ENCODE measurements around the gene CLDN25. TPM values are rescaled to one million over a fixed set of nuclear protein-coding genes. Genes with fewer than 3 reads are reported as not detected.

Gene CLDN25
- total RNA-seq, 1 experiment from 2014 or later: not detected

DNA sequence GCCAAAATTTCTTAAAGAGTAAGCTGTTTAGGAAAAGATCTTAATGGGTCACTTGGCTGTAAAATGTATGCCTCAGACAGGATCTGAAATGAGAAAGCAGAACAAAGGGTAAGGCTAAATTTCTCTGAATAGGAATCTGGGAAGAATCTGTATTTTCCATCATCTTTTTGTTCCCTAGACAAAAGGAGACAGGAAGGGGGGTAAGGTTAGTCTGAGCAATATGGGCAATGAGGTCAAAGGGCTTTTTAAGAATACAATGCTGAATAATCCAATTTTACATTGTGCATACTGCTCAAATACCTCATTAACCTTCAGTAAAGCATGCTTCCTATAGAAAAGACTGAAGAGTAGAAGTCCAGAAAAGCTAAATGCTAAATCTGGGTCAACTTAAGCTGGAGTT is 34.6 kb downstream of the CLDN25 start:
- H3K27ac ChIP-seq (ENCODE audit: low read length): no peak overlapping the region
- peaks cover 5% of the 10 kb centered on the region; the same call in 1 of the 2 replicates for H3K36me3 ChIP-seq (ENCODE audit: control insufficient read depth, insufficient read depth, low read length)
- ChIA-PET CTCF (no interaction called here), POLR2A (interaction anchor here (0.6 kb wide), 1 partner anchor 139 kb away, joined by 4 read pairs; no protein-coding TSS in a partner anchor)
- no peak overlapping the region for H3K4me3 ChIP-seq (ENCODE audit: low read depth in 2 of 2, low read length in 2 of 2)
- H3K9me3 ChIP-seq (ENCODE audit: control insufficient read depth, insufficient read depth, low read depth, low read length): no peaks in the 10 kb centered on the region
- H3K4me1 ChIP-seq (ENCODE audit: control insufficient read depth, insufficient read depth, low read length): no peaks in the 10 kb centered on the region
- no peak for DNase-seq (ENCODE audit: low read depth, low spot score)
- H3K27me3 ChIP-seq (ENCODE audit: control insufficient read depth, insufficient read depth, low read length): no peaks in the 10 kb centered on the region
- TF ChIP-seq, protein P1, sequence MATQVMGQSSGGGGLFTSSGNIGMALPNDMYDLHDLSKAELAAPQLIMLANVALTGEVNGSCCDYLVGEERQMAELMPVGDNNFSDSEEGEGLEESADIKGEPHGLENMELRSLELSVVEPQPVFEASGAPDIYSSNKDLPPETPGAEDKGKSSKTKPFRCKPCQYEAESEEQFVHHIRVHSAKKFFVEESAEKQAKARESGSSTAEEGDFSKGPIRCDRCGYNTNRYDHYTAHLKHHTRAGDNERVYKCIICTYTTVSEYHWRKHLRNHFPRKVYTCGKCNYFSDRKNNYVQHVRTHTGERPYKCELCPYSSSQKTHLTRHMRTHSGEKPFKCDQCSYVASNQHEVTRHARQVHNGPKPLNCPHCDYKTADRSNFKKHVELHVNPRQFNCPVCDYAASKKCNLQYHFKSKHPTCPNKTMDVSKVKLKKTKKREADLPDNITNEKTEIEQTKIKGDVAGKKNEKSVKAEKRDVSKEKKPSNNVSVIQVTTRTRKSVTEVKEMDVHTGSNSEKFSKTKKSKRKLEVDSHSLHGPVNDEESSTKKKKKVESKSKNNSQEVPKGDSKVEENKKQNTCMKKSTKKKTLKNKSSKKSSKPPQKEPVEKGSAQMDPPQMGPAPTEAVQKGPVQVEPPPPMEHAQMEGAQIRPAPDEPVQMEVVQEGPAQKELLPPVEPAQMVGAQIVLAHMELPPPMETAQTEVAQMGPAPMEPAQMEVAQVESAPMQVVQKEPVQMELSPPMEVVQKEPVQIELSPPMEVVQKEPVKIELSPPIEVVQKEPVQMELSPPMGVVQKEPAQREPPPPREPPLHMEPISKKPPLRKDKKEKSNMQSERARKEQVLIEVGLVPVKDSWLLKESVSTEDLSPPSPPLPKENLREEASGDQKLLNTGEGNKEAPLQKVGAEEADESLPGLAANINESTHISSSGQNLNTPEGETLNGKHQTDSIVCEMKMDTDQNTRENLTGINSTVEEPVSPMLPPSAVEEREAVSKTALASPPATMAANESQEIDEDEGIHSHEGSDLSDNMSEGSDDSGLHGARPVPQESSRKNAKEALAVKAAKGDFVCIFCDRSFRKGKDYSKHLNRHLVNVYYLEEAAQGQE (IDR thresholded peaks at IDR 0.05; ENCODE audit: insufficient read depth in 1 of 2, low read depth in 2 of 2, low read length in 1 of 2): no peak
- TF ChIP-seq POLR2AphosphoS5 (IDR thresholded peaks at IDR 0.05; ENCODE audit: low read depth, low read length): no peak
- no peak for TF ChIP-seq TCF7L2 (IDR thresholded peaks at IDR 0.05; ENCODE audit: low read depth, low read length)
- intact Hi-C loops (cut with micrococcal nuclease; ENCODE audit: unreplicated experiment) (no loop called here), in situ Hi-C loops (cut with HindIII; ENCODE audit: low pct_unique_long_range_greater_than_20kb, low sequenced_read_pairs) (no loop called here)
- no peak for ATAC-seq
- no TSS peak for BruUV-seq (replicated peaks)

DNA sequence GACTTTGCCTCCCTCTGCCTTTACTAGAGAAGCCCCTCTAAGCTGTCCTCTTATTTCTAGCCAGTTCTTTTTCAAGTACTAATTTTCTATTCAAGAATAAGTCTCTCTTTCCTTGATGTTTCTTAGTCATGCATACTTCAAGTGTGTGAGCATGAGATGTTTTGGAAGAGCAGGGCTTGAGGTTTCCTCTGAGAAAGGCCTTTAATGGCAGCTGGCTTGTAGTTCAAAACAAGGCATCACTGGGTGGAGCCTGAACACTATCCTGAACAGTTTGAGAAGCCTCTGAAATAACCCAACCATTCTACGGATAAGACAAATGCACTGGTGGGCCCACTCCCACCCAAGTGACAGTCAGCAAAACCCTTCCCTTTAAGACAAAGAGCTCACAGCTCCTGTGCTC is 37.6 kb downstream of the CLDN25 start:
- TF ChIP-seq POLR2AphosphoS5 (IDR thresholded peaks at IDR 0.05; ENCODE audit: low read depth, low read length) (no peak), TCF7L2 (IDR thresholded peaks at IDR 0.05; ENCODE audit: low read depth, low read length) (no peak)
- in situ Hi-C loops (cut with HindIII; ENCODE audit: low pct_unique_long_range_greater_than_20kb, low sequenced_read_pairs) (no loop called here), intact Hi-C loops (cut with micrococcal nuclease; ENCODE audit: unreplicated experiment) (no loop called here)
- Histone ChIP-seq H3K4me1 (ENCODE audit: control insufficient read depth, insufficient read depth, low read length) (no peaks in the 10 kb centered on the region), H3K27me3 (ENCODE audit: control insufficient read depth, insufficient read depth, low read length) (no peaks in the 10 kb centered on the region), H3K27ac (ENCODE audit: low read length) (no peak overlapping the region), H3K9me3 (ENCODE audit: control insufficient read depth, insufficient read depth, low read depth, low read length) (no peaks in the 10 kb centered on the region), H3K36me3 (ENCODE audit: control insufficient read depth, insufficient read depth, low read length) (peaks cover 5% of the 10 kb centered on the region; the same call in 1 of the 2 replicates), H3K4me3 (ENCODE audit: low read depth in 2 of 2, low read length in 2 of 2) (no peak overlapping the region)
- ChIA-PET POLR2A (no interaction called here), CTCF (no interaction called here)
- DNase-seq (ENCODE audit: low read depth, low spot score) (no peak), ATAC-seq (no peak)
- BruUV-seq (replicated peaks): no TSS peak

DNA sequence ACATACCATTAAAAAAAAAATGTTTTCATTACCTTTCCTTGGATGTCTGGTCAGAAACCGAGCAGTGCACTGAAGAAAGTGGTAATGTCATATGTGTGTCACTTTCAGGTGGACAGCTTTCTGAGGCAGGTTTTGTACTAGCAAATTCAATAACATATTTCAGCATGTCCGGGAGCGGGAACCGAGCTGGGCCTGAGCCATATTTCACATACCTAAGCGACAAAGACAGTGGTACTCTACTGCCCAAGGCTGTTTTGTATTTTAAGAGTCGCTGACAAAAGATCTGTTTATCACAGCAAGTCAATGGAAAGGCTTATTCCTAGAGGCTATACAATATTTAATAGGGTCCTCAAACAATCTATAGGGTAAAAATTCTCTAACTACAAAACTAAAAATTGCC is 38.0 kb downstream of the CLDN25 start:
- in situ Hi-C loops (cut with HindIII; ENCODE audit: low pct_unique_long_range_greater_than_20kb, low sequenced_read_pairs) (no loop called here), intact Hi-C loops (cut with micrococcal nuclease; ENCODE audit: unreplicated experiment) (no loop called here)
- Histone ChIP-seq H3K36me3 (ENCODE audit: control insufficient read depth, insufficient read depth, low read length) (peaks cover 5% of the 10 kb centered on the region; the same call in 1 of the 2 replicates), H3K4me1 (ENCODE audit: control insufficient read depth, insufficient read depth, low read length) (no peaks in the 10 kb centered on the region), H3K27me3 (ENCODE audit: control insufficient read depth, insufficient read depth, low read length) (no peaks in the 10 kb centered on the region), H3K27ac (ENCODE audit: low read length) (no peak overlapping the region), H3K4me3 (ENCODE audit: low read depth in 2 of 2, low read length in 2 of 2) (no peak overlapping the region), H3K9me3 (ENCODE audit: control insufficient read depth, insufficient read depth, low read depth, low read length) (no peaks in the 10 kb centered on the region)
- TF ChIP-seq TCF7L2 (IDR thresholded peaks at IDR 0.05; ENCODE audit: low read depth, low read length): no peak
- TF ChIP-seq POLR2AphosphoS5 (IDR thresholded peaks at IDR 0.05; ENCODE audit: low read depth, low read length): no peak
- no peak for TF ChIP-seq SIN3A (IDR thresholded peaks at IDR 0.05; ENCODE audit: borderline replicate concordance, insufficient read depth, low read depth, low read length)
- TF ChIP-seq, protein P2, sequence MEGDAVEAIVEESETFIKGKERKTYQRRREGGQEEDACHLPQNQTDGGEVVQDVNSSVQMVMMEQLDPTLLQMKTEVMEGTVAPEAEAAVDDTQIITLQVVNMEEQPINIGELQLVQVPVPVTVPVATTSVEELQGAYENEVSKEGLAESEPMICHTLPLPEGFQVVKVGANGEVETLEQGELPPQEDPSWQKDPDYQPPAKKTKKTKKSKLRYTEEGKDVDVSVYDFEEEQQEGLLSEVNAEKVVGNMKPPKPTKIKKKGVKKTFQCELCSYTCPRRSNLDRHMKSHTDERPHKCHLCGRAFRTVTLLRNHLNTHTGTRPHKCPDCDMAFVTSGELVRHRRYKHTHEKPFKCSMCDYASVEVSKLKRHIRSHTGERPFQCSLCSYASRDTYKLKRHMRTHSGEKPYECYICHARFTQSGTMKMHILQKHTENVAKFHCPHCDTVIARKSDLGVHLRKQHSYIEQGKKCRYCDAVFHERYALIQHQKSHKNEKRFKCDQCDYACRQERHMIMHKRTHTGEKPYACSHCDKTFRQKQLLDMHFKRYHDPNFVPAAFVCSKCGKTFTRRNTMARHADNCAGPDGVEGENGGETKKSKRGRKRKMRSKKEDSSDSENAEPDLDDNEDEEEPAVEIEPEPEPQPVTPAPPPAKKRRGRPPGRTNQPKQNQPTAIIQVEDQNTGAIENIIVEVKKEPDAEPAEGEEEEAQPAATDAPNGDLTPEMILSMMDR (IDR thresholded peaks at IDR 0.05): no peak
- TF ChIP-seq, protein P1 (IDR thresholded peaks at IDR 0.05; ENCODE audit: insufficient read depth in 1 of 2, low read depth in 2 of 2, low read length in 1 of 2): no peak
- DNase-seq (ENCODE audit: low read depth, low spot score): no peak
- ATAC-seq: no peak
- BruUV-seq (replicated peaks): no TSS peak
- ChIA-PET CTCF (no interaction called here), POLR2A (no interaction called here)

Measured in Panc1 (cell line).